GM18907 (cell line): ENCODE results near the gene L3MBTL4.

Experiments
- ATAC-seq: cut with Tn5 transposase; IDR thresholded peaks from one replicate; pipeline ENCODE4 v1.9.1; 2021; ENCODE audit warnings: mild to moderate bottlenecking, moderate library complexity; ENCODE audit not compliant: unreplicated experiment

The L3MBTL4 gene

GRCh38 chr18:5941890-5942289 lies 472.8 kb downstream of the L3MBTL4 start:
- no peak for ATAC-seq

GRCh38 chr18:5939801-5940667 lies 474.7 kb downstream of the L3MBTL4 start:
- no peak for ATAC-seq

- no peak for ATAC-seq
Measured at GRCh38 chr18:5937795-5938194, 476.9 kb downstream of the L3MBTL4 start.

- ATAC-seq: no peak
Measured at GRCh38 chr18:5937121-5937520, 477.6 kb downstream of the L3MBTL4 start.

GRCh38 chr18:5930789-5931188 lies 483.9 kb downstream of the L3MBTL4 start:
- ATAC-seq: no peak

GRCh38 chr18:5918205-5918858 lies 496.4 kb downstream of the L3MBTL4 start:
- ATAC-seq: no peak

GRCh38 chr18:5914951-5915350 lies 499.8 kb downstream of the L3MBTL4 start:
- ATAC-seq: no peak

- no peak for ATAC-seq
Measured at GRCh38 chr18:5914016-5914415, 500.7 kb downstream of the L3MBTL4 start.

GRCh38 chr18:5912566-5912965 lies 502.1 kb downstream of the L3MBTL4 start:
- ATAC-seq: no peak

GRCh38 chr18:5909125-5909524 lies 505.6 kb downstream of the L3MBTL4 start:
- no peak for ATAC-seq
